ENCODE results near the gene NEDD8.
"Not testable (repeated sequence)": the region's sequence is repeated elsewhere in the genome, so short reads cannot be mapped to it uniquely, and the experiment has no call there.

The NEDD8 gene

DNA sequence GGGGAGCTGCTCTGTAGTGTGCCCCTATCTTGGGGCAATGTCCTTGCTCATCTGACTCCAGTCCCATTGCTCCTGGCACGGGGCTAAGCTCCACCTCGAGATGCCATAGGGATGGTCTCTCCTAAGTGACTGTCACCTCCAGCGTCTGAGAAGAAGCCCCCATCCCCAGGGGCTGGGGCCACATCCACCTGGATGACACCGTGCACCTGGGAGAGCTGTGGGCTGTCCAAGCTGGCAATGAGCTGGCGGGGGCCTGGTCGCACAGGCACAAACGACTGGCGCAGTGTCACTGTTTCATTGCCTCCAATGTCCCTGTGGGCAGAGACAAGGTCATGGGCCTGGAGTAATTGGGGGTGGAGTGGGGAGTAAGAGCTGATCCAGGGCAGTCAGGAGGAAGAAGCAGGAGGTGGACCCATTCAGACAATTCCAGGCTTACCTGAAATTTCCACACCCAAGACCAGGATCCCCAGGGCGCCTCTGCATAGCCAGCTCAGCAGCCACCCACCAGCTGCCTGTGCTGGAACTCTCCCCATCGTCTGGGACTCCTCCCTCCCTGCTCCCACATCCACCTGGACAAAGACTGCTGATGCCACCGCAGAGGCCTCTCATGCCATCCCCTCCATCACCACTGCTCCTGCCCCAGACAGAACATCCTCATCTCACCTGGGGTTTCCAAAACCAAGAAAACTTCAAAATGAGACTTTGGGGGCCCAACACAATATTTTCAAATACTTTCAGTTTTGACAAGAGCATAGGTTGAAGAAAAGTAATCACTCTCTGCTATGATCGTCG lies 17.3 kb upstream of the NEDD8 start:
- TF ChIP-seq, protein P1, sequence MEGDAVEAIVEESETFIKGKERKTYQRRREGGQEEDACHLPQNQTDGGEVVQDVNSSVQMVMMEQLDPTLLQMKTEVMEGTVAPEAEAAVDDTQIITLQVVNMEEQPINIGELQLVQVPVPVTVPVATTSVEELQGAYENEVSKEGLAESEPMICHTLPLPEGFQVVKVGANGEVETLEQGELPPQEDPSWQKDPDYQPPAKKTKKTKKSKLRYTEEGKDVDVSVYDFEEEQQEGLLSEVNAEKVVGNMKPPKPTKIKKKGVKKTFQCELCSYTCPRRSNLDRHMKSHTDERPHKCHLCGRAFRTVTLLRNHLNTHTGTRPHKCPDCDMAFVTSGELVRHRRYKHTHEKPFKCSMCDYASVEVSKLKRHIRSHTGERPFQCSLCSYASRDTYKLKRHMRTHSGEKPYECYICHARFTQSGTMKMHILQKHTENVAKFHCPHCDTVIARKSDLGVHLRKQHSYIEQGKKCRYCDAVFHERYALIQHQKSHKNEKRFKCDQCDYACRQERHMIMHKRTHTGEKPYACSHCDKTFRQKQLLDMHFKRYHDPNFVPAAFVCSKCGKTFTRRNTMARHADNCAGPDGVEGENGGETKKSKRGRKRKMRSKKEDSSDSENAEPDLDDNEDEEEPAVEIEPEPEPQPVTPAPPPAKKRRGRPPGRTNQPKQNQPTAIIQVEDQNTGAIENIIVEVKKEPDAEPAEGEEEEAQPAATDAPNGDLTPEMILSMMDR (IDR thresholded peaks at IDR 0.05; ENCODE audit: borderline replicate concordance, insufficient read depth, low read depth, low read length) = no peak
- no peak overlapping the region for H3K4me3 ChIP-seq (ENCODE audit: low read depth, low read length)

DNA sequence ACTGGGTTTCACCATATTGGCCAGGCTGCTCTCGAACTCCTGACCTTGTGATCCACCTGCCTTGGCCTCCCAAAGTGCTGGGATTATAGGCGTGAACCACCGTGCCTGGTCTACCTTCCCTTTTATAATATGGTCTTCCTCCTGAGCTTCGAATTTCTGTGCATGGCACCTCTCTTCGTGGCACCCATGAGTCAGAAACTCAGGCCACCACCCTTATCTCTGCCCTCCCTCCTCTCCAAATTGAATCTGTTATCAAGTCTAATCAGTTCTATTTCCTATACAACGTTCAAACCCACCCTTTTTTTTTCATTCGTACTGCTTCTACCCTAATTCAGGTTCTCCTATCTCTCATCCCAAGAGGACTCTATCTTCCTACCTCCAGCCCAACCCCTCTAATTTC lies 15.3 kb upstream of the NEDD8 start:
- no peak overlapping the region for H3K4me3 ChIP-seq (ENCODE audit: low read depth, low read length)
- TF ChIP-seq, protein P1 (IDR thresholded peaks at IDR 0.05; ENCODE audit: borderline replicate concordance, insufficient read depth, low read depth, low read length) = no peak

DNA sequence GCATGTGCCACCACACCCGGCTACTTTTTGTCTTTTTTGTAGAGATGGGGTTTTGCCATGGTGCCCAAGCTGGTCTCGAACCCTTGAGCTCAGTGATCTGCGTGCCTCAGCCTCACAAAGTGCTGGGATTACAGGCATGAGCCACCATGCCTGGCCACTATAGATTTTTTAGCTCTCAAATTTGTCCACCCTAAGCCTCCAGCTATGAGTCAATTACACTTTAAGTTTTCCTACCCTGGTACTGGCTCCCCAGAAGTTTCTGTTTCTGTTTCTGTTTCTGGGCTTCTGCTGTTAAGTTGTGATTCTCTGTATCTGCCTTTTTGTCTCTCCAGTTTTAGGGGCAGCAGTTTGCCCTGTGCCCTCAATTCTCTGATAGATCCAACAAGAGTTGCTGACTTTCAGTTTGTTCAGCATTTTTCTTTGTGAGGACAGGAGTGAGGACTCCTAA lies 14.6 kb upstream of the NEDD8 start:
- no peak overlapping the region for H3K4me3 ChIP-seq (ENCODE audit: low read depth, low read length)
- TF ChIP-seq, protein P1 (IDR thresholded peaks at IDR 0.05; ENCODE audit: borderline replicate concordance, insufficient read depth, low read depth, low read length) = no peak

DNA sequence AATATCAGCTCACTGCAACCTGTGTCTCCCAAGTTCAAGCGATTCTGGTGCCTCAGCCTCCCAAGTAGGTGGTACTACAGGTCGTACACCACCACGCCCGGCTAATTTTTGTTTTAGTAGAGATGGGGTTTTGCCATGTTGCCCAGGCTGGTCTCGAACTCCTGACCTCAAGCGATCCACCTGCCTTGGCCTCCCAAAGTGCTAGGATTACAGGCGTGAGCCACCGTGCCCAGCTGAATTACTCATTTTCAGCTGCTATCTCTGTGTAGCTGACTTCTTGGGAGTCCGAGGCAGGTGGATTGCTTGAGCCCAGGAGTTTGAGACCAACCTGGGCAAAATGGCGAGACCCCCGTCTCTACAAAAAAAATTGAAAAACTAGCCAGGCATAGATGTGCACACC lies 13.2 kb upstream of the NEDD8 start:
- H3K4me3 ChIP-seq (ENCODE audit: low read depth, low read length) = not testable (repeated sequence)

DNA sequence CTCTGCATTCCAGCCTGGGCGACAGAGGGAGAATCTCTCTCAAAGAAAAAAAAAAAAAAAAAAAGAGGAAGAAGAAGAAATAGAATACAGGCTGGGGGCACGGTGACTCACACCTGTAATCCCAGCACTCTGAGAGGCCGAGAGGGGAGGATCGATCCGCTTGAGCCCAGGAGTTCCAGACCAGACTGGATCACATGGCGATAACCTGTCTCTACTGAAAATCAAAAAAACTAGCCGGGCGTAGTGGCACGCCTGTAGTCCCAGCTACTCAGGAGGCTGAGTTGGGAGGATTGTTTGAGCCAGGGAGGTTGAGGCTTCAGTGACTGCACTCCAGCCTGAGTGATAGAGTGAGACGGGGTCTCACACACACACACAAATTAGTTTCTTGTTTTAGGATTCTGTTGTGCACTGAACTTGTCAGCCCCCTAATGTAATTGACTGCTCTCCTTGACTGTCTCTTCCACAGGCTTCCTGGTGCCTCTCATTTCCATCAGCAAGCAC lies 11.2 kb upstream of the NEDD8 start:
- H3K4me3 ChIP-seq (ENCODE audit: low read depth, low read length) = peak overlapping the region; percentile 12
- TF ChIP-seq, protein P1 (IDR thresholded peaks at IDR 0.05; ENCODE audit: borderline replicate concordance, insufficient read depth, low read depth, low read length) = no peak

- TF ChIP-seq, protein P1 (IDR thresholded peaks at IDR 0.05; ENCODE audit: borderline replicate concordance, insufficient read depth, low read depth, low read length) = no peak; the same call in none of the 2 replicates
- peak overlapping the region; percentile 44 for H3K4me3 ChIP-seq (ENCODE audit: low read depth, low read length)
These were observed 9.8 kb upstream of the NEDD8 start for GRCh38 chr14:24241829-24242443.

DNA sequence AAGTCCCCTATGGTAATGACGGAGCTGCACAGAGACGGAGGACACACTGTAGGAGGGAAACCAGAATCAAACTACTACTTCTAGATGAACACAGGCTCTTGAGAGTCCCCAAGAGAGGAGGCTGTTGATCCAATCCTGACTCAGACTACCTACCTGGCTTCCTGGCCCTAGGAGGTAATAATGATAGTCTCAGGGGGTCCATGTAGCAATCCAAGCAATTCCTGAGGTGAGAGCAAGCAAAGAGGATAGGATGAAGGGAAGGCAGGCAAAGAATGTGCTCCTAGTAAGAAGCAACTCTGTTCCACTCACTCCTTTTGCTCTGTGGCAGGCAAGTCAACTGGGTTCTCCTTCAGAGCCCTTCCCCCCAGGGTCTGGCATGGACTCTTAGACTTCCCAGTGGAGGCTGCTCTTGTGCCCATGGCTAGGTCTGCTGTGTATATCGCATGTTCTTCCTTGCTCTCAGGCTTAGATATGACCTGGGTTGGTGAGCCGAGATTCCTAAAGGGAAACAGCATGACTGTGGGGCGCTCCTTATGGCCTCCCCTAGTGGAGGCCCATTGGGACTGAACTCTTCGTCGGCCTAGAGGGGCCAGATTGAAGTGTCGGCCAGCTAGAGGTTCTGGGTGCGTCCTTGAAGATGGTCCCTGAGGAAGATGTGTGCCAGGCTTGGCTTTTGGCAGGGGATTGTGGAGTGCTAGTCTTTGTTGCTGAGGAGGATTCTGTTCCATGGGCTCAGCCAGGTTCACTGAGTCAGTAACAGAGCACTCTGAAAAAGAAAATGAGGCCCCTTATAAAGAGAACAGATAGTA lies 8.1 kb upstream of the NEDD8 start:
- TF ChIP-seq, protein P1 (IDR thresholded peaks at IDR 0.05; ENCODE audit: borderline replicate concordance, insufficient read depth, low read depth, low read length) = no peak
- no peak overlapping the region for H3K4me3 ChIP-seq (ENCODE audit: low read depth, low read length)

All from GM12875 (cell line).